DOHH2 (cell line): Measurements from ENCODE around the gene HLA-DQB1.

Source experiments
- EZH2phosphoT487 ChIP-seq: fragments of 200-600 bp; sonication (generic); IDR thresholded peaks from 2 replicates; pipeline ENCODE4 v1.6.1; 2017; ENCODE audit warnings: borderline replicate concordance, mild to moderate bottlenecking, antibody characterized with exemption, low read length, moderate library complexity, mixed read lengths
- TF ChIP-seq, protein P1 (sequence below): fragments of 200-600 bp; sonication (generic); IDR thresholded peaks from one replicate; pipeline ENCODE4 v1.5.1; 2014; ENCODE audit warnings: antibody characterized with exemption, mild to moderate bottlenecking, low read depth, low read length; ENCODE audit not compliant: poor library complexity, severe bottlenecking

DNA sequence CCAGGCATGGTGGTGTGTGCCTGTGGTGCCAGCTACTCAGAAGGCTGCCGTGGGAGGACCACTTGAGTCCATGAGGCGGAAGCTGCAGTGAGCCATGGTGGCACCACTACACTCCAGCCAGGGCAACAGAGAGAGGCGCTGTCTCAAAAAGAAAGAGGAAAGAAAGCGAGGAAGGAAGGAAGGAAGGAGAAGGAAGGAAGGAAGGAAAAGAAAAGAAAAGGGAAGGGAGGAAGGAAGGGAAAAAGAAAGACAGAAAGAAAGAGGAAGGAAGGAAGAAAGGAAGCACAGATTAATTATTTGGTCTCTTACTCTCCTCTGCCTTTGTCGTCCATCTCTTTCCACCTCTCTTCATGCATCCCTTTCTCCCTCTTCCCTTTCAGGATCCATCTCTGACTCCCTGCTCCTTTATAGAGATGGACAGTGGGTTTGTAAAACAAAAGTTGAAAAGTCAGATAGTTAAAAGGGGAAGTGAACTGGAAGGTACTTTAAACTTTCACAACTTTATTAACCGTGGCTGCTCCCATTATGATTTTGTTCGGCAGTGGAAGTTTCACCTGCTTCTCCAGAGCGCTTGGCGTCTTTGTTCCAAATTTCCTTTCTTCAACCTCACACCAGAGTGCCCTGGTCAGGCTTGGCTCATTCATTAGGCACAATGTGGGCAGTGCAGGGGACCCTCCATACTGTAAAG, 27.8 kb downstream of the HLA-DQB1 start:
- TF ChIP-seq, protein P1, sequence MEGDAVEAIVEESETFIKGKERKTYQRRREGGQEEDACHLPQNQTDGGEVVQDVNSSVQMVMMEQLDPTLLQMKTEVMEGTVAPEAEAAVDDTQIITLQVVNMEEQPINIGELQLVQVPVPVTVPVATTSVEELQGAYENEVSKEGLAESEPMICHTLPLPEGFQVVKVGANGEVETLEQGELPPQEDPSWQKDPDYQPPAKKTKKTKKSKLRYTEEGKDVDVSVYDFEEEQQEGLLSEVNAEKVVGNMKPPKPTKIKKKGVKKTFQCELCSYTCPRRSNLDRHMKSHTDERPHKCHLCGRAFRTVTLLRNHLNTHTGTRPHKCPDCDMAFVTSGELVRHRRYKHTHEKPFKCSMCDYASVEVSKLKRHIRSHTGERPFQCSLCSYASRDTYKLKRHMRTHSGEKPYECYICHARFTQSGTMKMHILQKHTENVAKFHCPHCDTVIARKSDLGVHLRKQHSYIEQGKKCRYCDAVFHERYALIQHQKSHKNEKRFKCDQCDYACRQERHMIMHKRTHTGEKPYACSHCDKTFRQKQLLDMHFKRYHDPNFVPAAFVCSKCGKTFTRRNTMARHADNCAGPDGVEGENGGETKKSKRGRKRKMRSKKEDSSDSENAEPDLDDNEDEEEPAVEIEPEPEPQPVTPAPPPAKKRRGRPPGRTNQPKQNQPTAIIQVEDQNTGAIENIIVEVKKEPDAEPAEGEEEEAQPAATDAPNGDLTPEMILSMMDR = no peak
- no peak for TF ChIP-seq EZH2phosphoT487
